AG08395 (cell line): ENCODE data around the gene JAML.
"Not testable (repeated sequence)": the region's sequence is repeated elsewhere in the genome, so short reads cannot be mapped to it uniquely, and the experiment has no call there.

Experiments used
- DNase-seq: peaks from one replicate; pipeline ENCODE4 v3.0.0; 2012; ENCODE audit warnings: mixed read lengths, low spot score

JAML gene

GRCh38 chr11:118193910-118194566 is 30.8 kb downstream of the JAML start:
- no peak for DNase-seq

- DNase-seq, result not testable (repeated sequence)
Measured at GRCh38 chr11:118192817-118193216, 32.0 kb downstream of the JAML start.

- not testable (repeated sequence) for DNase-seq
Measured at GRCh38 chr11:118190942-118191506, 33.8 kb downstream of the JAML start.

GRCh38 chr11:118186346-118187107 is 38.3 kb downstream of the JAML start:
- no peak for DNase-seq

GRCh38 chr11:118184784-118185579 is 39.8 kb downstream of the JAML start:
- DNase-seq, result no peak

GRCh38 chr11:118183691-118184090 is 41.1 kb downstream of the JAML start:
- DNase-seq, result not testable (repeated sequence)

- peak; percentile 48 for DNase-seq
Measured at GRCh38 chr11:118180300-118180703, 44.5 kb downstream of the JAML start.

GRCh38 chr11:118176778-118177134 is 48.1 kb downstream of the JAML start:
- no peak for DNase-seq

- DNase-seq, result no peak
Measured at GRCh38 chr11:118175993-118176777, 48.6 kb downstream of the JAML start, which contains the start of gene SCN2B. Gene SCN2B (minus strand): TSS chr11:118176639. CDS start chr11:118176431, 208 bp downstream.

GRCh38 chr11:118175031-118175992 is 49.5 kb downstream of the JAML start:
- DNase-seq, result no peak

GRCh38 chr11:118174006-118174567 is 50.7 kb downstream of the JAML start:
- DNase-seq, result no peak

GRCh38 chr11:118172356-118172755 is 52.5 kb downstream of the JAML start:
- no peak for DNase-seq

- peak; percentile 84 for DNase-seq
Measured at GRCh38 chr11:118171269-118172062, 53.3 kb downstream of the JAML start.

GRCh38 chr11:118170882-118171268 is 53.9 kb downstream of the JAML start:
- no peak for DNase-seq

- DNase-seq, result no peak
Measured at GRCh38 chr11:118170231-118170630, 54.6 kb downstream of the JAML start.

GRCh38 chr11:118169300-118170140 is 55.3 kb downstream of the JAML start:
- DNase-seq, result no peak

GRCh38 chr11:118168751-118169150 is 56.1 kb downstream of the JAML start:
- DNase-seq, result no peak

- no peak for DNase-seq
Measured at GRCh38 chr11:118168316-118168715, 56.5 kb downstream of the JAML start.
